M059J (cell line): ENCODE results near the gene CBARP. TPM values are rescaled to one million over a fixed set of nuclear protein-coding genes. Genes with fewer than 3 reads are reported as not detected.
A peak's percentile ranks its signal among the peaks of the same experiment; 100 is the strongest.

ENCODE experiments used
- DNase-seq: peaks from one replicate; pipeline ENCODE4 v3.0.0-alpha.2; 2012; ENCODE audit warnings: low read depth
- total RNA-seq: library from RNA; depleted of rRNA; stranded (reverse); fragments of >200 nt; shearing (Covaris generic); gene quantifications from 2 replicates; pipeline ENCODE4 v1.2.3, GENCODE V29; 2014

Gene CBARP
- total RNA-seq, 1 experiment from 2014 or later = 4.4 TPM

DNA sequence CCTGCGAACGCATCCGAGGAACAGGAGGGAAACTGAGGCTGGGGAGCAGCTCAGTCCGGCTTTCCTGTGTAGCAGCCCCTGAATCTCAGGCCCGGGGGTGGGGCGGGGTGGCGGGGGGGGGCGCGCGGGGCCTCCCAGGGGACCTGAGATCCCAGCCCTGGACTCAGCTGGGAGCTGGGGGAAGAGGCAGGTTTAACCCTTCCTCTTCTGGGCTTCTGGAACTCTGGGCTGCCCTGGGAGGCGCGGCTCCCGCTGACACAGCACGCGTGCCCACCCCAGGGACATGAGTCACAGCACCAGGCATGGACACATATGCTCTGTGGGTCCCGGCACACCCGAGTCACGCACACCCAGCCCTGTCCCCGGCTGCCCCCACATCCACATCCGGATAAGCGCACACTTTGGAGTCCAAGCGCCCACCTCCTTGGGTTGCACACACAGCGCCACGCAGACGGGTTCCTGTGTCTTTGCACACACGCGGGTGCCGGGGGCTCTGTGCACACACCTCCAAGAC, 27.9 kb upstream of the CBARP start:
- peak; percentile 88 for DNase-seq

DNA sequence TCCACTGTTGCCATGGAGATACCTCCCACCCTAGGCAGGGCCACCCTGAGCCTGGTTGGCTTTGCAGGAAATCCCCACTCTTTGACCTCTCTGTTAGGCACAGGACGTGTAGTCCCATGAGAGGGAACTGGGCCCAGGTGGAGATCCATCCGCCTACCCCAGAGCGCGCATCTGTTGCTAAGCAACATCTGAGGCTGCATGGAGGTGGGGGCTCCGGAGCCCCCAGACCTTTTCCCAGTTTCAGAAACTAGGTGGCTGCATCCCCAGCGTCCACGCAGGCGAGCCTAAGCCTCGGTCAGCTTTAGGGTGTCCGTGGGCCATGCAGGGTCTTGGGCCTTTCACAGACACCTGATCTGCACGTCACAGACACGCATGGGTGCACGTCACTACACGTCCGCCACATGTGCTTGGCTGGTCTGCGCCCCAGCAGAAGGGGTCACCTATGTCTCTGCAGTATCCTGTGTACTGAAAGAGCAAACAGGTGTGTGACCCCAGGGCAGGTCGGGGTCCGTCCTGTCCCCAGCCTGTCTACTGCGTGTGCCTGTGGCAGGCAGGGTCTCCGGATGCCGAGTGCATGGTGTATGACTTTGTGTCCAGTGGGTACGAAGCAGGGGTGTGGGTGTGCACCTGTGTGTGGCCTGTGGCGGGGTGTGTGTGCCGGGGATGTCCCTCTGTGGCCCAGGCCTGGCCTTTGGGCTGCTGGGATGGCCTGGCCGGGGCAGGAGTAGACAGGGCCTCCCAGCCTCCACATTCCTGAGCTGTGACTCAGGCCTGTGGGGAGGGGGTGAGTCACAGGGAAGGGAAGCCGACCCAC, 27.2 kb upstream of the CBARP start:
- DNase-seq = peak; percentile 95

DNA sequence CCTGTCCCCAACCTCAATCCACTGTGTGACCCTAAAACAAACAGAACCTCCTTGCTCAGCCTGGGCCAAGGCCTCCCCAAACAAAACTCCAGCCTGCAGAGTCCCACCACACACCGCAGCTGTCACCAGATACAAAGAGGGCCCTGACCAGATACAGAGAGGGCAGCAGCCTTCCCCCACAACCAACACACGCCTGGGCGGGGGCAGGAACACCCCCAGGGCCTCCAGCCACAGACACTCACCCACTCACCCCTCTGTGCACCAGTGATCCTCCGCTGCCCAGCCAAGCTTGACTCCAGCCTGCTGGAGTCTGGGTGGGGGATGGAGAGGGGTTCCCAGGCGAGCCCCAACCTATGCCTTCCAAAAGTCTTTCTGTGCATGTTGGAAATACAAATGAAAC, 25.4 kb upstream of the CBARP start:
- no peak for DNase-seq

DNA sequence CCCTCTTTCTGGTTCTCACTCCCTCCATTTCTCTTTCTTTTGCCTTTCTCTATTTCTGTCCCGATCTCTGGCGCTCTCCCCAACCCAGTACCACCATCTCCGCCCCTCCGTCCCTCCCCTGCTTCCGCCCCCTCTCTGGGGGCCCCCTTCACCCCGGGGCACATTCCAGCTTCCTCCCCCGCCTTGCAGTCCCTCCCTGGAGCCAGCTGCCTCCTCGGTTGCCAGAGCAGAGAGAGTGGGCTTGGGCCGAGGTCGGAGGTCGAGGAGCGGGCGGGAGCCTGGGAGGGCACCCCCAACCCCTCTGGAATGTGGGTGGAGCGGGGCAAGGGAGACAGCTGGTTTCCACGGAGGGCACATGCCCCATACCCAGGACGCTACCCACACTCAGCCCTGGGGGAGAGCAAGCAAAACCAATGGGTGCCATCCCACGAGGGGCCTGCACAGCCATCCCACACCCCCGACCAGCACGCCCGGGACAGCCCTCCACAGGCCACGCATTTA, 24.9 kb upstream of the CBARP start:
- DNase-seq = no peak

DNA sequence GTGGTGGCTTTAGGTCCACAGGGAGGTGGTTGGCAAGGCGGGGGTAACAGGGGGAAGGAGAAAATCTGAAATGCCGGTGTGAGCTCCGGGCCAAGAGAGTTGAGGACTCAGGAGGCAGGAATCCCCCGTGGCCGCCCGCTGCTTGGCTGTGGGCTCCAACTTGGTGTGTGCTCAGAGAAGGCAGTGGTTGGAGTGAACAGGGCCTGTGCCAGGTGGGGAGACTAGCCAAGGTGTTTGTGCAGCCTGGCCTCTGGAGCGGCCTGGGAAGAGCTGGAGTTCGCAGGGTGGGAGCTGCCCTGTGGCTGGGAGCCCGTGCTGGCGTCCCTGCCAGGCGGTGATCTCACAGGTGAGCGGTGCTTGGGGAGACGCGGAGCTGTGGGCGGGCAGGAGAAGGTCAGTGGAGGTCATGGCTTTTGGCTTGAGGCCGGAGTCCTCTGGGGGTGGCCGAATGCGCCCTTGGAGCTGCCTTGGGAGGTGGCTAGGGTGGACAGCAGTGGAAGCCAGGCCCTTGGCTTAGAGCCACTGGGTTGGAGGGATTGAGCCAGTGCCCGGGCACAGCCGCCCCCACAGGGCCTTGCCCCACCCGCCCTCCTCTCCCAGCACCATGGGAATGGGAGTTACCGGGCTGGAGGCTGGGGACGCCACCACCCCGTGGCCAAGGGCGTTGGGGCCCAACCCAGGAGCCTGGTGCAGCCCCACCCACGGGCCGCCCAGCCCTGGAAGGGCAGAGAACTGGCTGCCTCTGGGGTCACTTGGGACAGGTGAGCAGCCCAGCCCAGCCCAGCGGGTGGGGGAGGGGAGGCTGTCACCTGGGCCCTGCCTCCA, 24.2 kb upstream of the CBARP start:
- peak; percentile 78 for DNase-seq

DNA sequence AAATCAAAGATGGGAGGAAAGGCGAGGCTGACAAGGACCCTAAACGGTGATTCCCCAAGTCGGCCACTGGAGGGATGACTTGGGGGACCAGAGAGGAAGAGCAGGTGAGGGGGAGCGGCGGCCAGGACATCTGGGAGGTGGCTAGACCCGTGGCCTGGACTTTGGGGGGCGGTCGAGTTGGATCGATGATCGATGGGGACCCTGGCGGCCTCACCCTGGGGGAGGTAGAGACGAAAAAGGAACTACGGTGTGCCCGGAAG, 23.7 kb upstream of the CBARP start:
- DNase-seq = peak; percentile 60

DNA sequence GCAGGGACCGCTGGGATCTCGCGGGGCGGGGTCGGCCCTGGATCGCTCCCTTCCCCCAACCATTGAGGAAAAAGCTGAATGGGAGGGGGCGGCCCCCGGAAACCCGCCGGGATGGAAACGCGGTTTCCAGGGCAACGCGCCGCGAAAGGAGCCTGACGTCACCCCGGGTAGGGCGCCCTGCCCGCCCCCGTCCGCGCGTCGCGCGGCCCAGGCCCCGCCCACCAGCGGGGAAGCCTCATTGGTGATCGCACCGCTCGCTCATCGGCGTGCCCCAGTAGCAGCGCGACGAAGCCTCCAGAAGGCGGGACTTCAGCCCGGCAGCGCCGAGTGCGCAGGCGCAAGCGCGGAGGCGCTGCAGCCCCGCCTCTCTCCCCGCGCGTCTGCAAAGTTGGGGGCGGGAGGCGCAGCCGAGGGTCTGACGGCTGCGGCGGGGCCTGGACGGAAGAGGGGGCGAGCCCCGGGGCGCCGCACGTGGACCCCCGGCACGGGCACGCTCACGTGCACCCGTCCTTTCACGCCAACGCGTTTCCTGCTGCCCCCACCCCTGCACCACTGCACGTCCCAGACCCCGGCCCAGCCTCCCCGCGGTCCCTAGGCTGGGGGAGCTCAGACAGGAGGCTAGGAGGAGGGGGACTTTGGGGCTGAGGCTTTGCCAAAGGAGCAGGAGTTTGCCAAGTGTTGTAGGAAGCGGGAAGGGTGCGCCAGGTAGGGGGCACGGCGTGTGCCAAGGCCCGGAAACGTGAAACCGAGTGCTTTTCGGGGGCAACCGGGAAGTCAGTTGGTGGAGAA, 23.1 kb upstream of the CBARP start:
- peak; percentile 94 for DNase-seq

DNA sequence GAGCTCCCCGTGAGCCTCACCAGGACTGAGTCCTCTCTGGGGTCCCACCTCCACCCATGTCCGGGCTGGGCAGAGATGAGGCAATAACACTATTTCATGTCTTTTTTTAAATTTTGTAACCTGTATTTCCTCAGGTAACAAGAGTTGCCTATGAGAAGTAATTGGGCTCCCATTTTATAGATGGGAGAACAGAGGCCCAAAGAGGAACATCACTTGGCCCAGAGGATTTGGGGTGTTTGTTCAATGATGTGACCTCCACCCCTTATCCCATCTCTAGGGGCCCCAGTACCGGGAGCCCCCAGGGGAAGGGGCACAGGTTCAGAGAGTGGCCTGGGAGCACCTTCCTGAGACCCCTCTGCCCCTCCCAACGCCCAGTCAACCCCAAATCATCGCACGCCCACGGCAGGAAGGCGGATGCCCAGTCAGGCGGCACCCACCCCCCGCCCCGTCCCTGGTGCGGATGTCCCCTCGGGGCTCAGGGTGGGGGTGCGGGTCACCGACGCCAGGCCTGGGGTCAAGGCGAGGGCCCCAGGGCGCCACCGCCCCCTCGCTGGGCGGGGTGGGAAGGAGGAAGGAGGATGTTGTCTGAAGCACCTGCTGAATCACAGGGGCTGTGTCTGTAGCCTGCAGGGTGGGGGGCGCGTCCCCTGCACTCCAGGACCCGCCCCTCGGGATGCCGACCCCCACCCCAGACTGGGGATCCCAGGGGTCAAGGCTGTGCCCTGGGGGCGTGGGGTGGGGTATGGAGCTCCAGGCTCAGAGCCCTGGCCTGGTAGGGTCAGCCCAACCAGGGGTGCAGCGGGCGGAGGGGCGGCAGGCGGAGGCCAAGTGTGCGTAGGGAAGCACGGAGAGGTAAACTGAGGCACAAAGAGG, 22.3 kb upstream of the CBARP start:
- peak; percentile 69 for DNase-seq

DNA sequence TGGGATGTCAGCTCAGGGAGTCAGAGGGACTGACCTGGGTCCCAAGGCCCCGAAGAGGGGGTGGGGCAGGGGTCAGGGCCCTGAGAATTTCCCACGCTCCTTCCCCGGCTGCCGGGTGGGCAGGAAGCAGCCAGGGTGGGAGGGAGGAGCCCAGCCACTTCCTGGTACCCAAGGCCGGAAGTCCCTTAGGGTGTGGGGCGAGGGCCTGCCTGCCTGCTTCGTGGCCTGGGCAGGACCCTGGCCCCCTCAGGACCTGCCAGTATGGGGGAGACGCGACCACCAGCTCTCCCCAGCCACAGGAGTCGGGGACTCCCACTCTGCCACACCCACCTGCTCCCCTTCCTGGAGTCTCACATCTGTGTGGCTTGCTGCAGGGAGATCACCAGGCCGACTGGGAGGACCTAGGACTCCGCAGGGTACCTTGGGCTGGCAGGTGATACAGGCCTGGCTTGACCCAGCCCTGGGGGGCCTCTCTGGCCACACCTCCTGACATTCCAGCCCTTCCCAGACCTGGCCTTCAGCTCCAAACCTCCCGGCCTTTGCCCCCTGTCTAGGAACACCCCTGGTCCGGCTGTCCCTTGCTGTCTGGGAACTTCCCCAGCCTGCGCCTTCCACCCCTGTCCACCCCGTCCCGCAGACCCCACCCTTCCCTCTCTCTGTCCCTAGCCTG, 21.5 kb upstream of the CBARP start:
- DNase-seq = peak; percentile 85

DNA sequence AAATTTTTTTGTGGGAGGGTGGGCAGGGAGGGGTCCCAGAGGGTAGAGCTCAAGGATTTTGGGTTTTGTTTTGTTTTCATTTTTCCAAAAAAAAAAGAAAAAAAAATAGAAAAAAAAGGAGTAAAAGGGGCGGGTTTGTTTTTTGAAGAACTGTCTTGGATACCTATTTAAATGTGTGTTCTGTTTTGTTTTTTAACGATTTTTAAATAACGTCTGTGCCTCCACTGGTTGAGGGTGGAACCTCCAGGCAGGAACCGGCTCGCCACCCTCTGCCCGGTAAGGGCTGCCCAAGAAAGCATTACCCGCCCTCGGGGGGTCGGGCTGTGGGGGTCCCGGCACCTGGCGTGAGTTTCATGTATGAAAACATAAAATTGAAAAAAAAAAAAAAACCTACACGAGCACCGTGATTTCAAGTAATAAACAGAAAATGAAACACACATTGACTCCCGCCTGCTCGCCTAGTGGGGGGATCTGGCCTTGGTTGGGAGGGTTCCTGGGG, 21.0 kb upstream of the CBARP start:
- DNase-seq = no peak

DNA sequence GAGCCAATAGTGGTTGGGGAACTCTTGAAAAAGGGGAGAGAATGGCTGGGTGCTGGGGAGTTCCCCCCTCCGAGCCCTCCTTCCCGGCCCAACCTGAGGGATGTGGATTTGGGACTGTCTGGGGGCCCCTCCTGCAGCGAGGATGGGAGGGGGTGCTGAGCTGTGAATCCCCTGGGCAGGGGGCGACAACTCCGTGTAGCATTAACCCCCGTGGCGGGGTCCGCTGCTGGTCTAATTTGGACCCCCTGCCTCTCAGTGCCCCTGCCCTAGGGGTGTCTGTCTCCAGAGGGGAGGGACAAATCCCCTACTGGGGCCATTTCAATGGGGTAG, 20.3 kb upstream of the CBARP start:
- no peak for DNase-seq

DNA sequence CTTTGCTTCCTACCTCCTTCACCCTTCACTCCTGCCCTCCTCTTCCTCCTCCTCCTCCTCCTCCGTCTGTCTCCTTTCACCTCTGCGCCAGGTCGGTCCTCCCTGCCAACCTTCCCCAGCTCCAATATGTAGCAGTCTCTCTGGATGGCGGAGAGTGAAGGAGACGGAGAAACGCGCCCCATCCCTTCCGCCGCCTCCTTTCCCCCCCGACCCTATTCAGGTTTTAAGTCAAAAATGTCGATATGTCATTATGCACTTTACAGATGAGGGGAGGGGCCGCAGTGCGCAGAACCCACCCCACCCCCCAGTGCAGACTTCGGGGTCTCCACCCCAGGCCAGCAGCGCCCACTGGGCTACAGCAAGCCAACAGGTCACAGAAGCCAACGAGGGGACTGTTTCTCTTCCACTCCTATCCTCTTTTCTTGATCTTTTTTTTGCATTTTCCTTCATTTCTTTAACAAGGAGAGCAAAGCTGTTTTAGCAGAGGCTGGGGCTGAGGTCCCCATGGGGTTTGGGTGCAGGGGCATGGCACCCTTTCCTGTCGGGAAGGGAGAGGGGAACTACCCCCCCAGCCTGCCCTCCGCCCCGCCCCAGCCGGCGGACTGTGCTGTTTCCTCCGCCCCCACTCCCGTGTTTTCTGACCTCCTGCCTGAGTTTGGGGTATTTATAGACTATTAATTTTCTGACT, 19.8 kb upstream of the CBARP start:
- no peak for DNase-seq

DNA sequence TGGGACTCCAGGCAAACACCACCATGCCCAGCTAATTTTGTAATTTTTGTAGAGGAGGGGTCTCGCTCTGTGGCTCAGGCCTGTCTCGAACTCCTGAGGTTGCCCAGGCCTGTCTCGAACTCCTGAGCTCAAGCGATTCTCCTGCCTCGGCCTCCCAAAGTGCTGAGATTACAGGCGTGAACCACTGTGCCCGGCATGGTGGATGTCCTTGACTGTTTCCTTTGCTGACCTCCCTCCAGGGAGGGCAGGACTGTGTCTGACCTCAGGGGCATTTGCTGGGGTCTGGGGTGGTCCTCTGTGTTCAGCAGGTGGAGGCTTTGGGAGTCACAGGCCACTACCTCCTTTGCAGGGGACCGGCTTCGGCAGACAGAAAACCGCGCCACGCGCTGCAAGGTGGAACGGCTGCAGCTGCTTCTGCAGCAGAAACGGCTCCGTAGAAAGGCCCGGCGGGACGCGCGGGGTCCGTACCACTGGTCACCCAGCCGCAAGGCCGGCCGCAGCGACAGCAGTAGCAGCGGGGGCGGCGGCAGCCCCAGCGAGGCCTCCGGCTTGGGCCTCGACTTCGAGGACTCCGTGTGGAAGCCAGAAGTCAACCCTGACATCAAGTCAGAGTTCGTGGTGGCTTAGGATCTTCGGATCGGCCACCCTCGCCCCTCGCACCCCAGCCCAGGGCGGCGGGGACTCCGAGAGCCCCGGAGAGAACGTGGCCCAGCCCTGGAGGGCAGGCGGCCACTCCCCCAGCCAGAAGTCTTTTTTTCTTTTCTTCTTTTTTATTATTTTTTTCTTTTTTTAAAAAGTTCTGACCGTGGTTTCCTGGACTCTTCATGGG, 19.1 kb upstream of the CBARP start:
- no peak for DNase-seq

DNA sequence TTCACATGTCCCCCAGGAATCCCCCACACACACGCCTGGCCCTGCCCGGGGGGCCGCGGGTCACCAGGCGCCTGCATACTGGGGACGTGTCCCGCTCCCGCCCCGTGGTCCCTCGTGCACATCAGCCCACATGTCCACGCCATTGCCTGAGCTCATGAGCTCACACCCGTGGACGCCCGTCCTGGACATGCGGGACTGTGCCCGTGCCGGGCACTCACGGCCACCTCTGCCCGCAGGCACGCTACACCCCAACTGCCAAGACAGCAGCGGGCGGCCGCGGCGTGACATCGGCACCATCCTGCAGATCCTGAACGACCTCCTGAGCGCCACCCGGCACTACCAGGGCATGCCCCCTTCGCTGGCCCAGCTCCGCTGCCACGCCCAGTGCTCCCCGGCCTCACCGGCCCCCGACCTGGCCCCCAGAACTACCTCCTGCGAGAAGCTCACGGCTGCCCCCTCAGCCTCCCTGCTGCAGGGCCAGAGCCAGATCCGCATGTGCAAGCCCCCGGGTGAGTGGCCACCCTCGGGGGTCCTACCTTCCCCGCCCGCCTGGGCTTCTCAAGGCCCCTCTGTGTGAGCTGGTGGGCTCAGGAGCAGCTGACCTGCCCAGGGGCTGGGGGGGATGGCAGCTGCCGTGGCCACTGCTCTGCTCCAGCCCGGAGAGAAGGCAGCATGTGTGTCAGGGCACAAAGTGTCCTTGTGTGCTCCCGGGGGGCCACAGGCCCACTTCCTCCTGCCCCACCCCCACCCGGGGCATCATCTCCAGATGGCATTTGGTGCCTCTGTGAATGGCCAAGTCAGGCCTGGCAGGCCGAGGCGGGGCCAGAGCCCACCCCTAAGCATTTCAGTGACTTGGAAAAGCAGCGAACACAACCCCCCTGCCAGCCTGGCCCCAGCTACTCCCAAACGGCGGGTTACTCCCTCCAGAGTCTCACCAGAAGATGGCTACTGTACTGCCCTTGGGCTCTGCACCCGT, 17.7 kb upstream of the CBARP start:
- no peak for DNase-seq

DNA sequence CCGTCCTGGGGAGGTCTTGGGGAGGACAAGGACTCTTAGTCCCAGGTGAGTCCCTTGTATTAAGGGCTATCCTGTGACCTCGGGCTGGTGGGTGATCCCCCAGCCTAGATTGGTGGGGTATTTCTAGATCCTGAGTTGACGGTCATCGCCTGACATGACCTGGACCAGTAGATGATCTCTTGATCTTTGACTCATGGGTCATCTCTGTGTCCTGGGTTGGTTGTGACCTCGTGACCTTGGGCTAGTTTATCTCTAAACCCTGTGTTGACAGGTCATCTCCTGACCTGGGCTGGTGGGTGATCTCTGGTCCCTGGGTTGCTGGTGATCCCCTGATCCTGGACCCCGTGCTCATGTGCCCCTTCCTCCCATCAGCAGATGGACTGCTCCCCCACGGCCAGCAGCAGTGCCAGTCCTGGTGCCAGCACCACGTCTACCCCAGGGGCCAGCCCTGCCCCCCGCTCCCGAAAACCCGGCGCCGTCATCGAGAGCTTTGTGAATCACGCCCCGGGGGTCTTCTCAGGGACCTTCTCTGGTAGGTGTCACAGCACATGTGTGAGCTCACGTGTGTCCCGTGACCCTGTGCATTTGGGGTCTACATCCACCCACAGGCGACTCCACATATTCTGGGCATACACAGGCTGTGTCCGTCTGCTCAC, 16.9 kb upstream of the CBARP start:
- no peak for DNase-seq

DNA sequence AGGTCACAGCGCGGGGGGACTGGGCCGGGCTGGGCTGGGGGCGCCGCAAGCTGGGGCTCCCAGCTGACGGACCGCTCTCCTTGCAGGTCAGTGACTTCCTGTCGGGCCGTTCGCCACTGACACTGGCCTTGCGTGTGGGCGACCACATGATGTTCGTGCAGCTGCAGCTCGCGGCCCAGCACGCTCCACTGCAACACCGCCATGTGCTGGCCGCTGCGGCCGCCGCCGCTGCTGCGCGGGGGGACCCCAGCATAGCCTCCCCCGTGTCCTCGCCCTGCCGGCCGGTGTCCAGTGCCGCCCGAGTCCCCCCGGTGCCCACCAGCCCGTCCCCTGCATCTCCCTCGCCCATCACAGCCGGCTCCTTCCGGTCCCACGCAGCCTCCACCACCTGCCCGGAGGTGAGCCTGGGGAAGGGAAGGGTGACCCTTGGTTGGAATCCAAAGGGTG, 16.3 kb upstream of the CBARP start:
- no peak for DNase-seq

DNA sequence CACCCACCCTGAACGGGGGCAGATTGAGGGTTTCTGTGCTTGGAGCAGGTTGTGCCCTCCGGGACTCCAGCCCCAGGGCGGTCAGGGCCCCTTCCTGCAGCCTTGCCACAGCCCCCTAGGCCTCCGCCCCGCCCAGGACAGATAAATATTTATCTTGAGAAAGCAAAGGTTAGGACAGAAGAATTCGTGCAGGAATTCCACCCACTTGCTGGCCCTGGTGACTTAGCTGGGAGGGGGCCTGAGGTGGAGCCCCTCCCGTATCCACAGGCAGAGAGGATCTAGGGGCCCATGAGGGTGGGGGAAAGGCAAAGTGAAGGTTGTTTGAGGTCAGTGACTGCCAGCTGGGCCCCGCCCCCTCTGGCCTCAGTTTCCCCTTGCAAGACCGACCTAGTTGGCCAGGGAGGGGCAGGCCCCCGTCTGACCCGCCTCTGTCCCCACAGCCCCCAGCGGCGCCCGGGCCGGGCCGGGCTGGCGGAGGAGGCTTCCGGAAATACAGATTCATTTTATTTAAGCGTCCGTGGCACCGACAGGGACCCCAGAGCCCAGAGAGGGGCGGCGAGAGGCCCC, 15.8 kb upstream of the CBARP start:
- no peak for DNase-seq
